ENCODE results near the gene PUM2. TPM values are rescaled to one million over a fixed set of nuclear protein-coding genes. Genes with fewer than 3 reads are reported as not detected.
A peak's percentile ranks its signal among the peaks of the same experiment; 100 is the strongest.

Gene PUM2
- total RNA-seq, 1 donor from 2014 or later: 48.0 TPM

DNA sequence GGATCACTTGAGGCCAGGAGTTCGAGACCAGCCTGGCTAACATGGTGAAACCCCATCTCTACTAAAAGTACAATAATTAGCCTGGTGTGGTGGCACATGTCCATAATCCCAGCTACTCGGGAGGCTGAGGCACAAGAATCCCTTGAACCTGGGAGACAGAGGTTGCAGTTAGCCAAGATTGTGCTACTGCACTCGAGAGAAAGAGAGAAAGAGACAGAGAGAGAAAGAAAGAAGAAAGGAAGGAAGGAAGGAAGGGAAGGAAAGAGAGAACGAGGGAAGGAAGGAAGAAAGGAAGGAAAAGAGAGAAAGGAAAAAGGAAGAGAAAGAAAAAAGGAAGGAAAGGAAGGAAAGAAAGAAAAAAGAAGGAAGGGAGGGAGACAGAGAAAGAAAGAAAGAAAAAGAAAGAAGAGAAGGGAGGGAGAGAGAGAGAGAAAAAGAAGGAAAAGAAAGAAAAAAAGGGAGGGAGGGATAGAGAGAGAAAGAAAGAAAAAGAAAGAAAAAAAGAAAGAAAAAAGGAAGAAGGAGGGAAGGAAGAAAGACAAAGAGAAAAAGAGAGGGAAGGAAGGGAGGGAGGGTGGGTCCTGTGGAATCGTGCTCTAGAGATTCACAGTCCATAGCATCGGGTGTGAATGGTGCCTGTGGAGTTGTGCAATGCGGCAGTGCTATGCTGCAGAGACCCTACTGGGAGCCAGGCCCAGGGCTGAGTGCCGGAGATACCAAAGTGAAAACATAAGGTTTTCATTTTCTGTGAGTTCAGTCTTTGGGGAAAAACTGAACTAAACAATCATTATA lies 121.1 kb downstream of the PUM2 start:
- no peak for DNase-seq

- DNase-seq: no peak
Observed at GRCh38 chr2:20227894-20228505, 122.6 kb downstream of the PUM2 start.

DNA sequence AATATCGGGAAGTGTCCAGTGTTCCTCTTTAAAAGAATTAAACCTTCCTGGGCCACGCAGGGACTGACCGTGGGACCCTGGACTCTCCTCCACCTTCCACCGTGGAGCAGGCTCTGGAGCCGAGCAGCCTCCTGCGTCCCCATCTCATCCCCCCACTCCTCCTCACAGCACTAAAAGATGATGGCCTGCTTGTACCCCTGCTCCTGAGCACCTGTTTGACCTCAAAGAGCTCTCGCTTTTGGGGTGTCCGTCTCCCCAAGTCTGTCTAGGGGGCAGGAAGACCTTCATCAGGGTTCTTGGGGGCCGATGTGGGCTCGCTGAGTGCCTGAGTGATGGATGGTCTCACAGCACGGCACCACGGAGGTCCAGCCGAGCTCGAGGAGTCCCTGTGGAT lies 124.5 kb downstream of the PUM2 start:
- no peak for DNase-seq

- peak; percentile 63 for DNase-seq
Observed at GRCh38 chr2:20225294-20226151, 125.1 kb downstream of the PUM2 start.

DNA sequence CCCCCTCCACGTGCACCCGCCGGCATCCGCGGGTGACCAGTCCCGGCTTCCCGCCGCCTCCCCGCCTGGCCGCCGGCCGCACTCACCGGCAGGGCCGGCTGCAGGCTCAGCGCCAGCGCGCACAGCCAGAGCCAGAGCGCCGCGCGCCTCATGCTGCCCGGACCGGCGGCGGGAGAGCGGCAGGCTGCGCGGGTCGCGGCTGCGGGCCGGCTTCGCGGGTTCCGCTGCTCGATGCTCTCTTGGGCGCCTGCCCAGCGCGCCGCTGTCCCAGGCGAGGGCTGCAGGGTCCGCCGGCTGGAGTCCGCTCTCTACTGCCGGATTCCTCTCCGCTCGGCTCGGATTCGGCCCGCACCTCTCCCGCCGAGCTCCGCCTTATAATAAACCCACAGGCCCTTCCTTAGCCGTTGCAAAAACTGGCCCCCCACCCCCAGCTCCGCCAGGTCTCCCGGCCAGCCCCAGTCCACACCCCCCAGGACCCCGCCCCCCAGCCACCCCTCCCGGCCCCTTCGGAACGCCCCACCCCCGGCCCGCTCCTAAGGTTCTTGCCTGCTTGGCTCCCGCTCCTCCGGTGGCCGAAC lies 125.8 kb downstream of the PUM2 start, which contains the start of gene SDC1:
TSS of gene SDC1 (minus strand) at position 415 of the 578 bp plus-strand sequence. CDS start at position 152, 263 bp downstream.
- DNase-seq: peak; percentile 65

DNA sequence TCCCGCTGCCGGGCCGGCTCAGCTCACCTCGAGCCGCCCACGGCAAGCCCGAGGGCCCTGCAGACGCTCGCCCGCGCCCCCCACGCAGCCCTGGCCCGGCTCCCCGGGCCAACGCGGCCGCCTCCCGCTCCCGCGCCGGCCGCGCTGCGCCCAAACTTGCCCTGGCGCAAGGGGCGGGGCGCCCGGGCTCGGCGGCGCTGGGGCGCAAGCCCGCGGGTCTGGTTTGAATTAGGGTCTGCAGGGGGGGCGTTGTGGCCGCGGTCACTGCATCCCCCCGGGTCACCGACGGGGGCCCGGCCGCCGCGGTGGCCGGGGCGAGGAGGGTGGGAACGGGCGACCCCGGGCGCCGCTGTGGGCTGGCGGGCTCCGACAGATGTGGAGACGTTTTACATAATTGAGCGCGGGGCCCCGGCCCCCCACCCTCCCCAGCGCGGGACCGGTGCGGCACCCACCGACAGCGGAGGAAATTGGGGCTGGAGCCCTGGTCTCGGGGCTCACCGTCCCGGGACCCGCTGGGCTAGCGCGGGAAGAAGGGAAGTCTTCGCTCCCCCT lies 126.4 kb downstream of the PUM2 start:
- DNase-seq: peak; percentile 17

GRCh38 chr2:20223407-20224163 lies 127.1 kb downstream of the PUM2 start:
- DNase-seq: peak; percentile 48

DNA sequence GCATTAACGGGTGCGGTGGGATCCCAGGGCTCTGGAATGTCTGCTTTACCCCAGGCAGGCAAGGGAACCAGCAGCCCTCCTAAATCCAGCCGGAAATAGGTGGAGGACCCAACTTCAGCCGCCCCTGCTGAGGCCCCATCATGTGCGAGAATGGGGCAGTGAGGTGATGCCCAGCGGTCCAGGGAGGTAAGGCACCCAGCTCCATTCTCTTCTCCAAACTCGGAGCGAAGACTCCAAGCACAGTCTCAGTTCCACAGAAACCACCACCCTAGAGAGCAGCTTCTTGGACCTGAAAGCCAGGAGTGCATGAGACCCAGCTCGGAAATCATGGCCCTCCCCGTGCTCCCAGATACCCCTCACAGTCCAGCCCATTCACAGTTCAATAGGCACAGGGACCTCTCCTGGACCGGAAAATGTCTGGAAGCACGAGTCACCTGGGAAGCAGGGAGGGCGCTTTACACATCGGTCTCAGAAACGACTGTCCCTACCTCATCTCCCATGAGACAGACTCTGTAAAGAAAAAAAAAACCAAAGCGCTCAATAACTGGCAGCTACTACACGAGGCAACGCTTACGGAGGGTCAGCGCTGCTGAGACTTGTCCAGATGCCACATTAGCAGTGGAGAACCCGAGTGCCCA lies 127.8 kb downstream of the PUM2 start:
- DNase-seq: no peak

DNA sequence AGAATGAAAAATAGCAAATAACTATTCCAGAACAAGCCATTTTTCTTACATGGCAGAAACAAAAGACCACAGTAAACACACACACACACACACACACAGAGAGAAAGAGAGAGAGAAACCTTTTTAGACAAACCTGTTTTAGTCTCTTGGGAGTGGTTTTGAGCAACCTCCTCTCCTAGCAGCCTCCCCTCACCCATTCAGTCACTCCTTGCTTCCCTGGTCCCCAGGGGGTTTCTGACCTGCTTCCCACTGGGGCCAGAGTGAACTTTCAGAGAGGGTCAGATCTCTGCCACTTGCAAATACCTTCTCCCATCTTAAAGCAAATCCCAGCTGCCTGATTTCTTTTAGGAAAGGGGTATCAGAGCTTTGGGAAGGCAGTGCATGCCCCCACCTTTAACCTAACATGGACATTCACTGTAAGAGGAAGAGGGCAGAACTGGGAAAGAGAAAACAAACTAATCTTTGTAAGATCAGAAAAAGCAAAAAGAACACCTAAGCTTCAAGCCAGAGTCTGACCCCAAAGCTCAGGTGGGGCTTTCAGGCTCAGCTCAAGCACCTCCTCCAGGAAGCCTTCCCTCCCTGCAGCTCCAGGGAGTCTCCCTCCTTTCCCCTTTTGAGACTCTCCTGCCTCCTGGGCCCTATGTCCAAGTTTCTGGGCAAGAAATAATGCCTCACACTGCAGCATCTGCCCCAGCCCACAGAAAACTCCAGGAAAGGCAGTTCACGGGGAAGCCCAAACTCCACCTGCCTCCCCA lies 128.5 kb downstream of the PUM2 start:
- DNase-seq: no peak

- DNase-seq: no peak
Observed at GRCh38 chr2:20221555-20221973, 129.1 kb downstream of the PUM2 start.

DNA sequence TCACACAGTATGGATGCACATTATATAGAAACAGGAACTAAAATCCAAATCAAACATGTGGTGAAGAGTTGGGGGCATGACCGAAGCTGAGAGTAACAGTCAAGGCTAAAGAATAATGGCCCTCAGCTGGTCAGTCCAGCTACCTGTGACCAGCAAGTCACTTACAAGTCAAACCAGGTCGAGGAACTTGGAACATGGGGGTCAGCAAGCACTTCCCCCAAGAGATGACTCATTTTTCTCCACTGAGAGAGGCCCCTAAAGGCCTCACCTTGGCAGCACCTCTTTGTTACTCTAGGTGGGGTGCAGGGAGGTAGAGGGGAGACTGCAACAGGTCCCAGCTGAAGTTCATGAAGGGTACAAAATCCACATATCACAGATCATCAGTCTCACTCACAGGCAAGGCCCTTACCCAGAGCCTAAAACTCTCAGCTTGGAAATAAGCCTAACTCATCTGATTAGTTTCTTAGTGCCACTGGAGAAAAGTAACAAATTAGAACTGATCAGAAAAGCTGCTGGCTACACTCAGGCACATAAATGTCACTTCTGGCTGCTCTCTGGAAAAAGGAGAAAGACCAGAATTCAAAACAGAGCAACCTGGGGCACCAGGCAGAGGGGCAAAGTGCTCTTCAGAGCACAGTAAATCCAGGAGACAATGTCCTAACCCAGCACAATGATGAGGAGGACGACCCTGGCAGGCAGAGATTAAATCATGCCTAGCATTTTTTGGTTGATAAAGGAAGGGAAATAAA lies 129.7 kb downstream of the PUM2 start:
- no peak for DNase-seq

- no peak for DNase-seq
Observed at GRCh38 chr2:20219763-20220380, 130.8 kb downstream of the PUM2 start.

GRCh38 chr2:20218331-20219320 lies 132.0 kb downstream of the PUM2 start:
- no peak for DNase-seq

DNA sequence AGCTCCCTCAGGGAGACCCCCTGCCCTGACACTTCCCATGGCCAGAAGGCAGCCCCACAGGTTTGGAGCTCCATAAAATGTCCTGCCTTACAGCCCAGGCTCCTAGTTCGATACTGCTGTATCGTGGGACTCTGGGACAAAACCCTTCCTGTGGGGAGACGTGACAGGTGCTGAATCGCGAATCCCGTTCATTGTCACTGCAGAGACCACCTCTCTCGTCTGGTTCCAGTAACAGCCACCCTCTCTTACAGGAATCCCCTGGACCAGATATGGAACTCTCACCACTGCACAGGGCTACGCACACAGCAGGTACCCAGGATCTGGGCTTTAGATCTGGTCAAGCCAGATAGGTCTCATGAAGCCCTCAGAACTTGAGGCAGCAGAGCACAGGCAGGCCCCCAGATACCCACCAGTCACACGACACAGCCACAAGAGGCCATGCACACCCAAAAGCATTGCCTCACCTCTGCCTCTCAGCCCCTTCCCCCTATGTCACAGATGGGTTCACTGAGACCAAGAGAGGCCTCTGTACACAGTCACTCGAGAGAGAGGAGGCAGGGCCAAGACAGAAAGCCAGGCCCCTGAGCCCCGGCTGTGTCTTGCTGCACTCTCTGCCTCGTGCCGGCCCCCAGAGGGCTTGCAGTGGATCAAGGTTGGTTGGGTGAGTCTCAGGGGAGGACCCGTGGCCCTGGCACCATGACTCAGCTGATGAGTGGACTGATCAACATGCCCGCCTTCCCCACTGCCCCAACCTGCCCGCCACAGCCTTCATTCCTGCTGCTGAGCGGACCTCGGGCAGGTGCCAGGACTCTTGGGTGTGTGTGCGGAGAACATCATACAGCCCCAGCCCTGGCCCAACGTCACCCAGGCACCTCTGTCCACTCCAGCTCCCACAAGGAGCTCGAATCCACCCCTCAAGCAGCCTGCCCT lies 133.3 kb downstream of the PUM2 start:
- DNase-seq: no peak

- no peak for DNase-seq
Observed at GRCh38 chr2:20216130-20217025, 134.3 kb downstream of the PUM2 start.
